Left ventricle myocardium inferior (tissue), 1 donor: ENCODE measurements around the gene SMARCD1. TPM values are rescaled to one million over a fixed set of nuclear protein-coding genes. Genes with fewer than 3 reads are reported as not detected.
A peak's percentile ranks its signal among the peaks of the same experiment; 100 is the strongest.

ENCODE experiments used
- DNase-seq: peaks from one replicate; pipeline ENCODE4 v3.0.0-alpha.2; 2020
- H3K27ac ChIP-seq: fragments of 200-600 bp; replicated peaks from 2 replicates; pipeline ENCODE4 v1.8.0; 2021
- H3K27me3 ChIP-seq: fragments of 200-600 bp; 2 replicates; pipeline ENCODE4 v1.8.0; 2021; ENCODE audit warnings: low read depth
- H3K36me3 ChIP-seq: fragments of 200-600 bp; 2 replicates; pipeline ENCODE4 v1.8.0; 2021
- H3K4me1 ChIP-seq: fragments of 200-600 bp; 2 replicates; pipeline ENCODE4 v1.8.0; 2021
- H3K4me3 ChIP-seq: fragments of 200-600 bp; 2 replicates; pipeline ENCODE4 v1.8.0; 2021; ENCODE audit warnings: mild to moderate bottlenecking, moderate library complexity
- H3K9me3 ChIP-seq: fragments of 200-600 bp; replicated peaks from 2 replicates; pipeline ENCODE4 v1.8.0; 2021
- intact Hi-C: fragments of 100-400 bp; cut with micrococcal nuclease; formaldehyde crosslinking; loops from one replicate; pipeline ENCODE4 v1.11.0; 2022
- total RNA-seq: library from RNA; stranded (reverse); fragmentation: NEBNext Ultra II Directional; extraction: Animal tissue kit (Norgen Biotek cat#: 25700); gene quantifications from one replicate; pipeline ENCODE4 v1.2.1, GENCODE V29; 2021
- TF ChIP-seq, protein P1 (sequence below): fragments of 200-600 bp; IDR thresholded peaks from 2 replicates; pipeline ENCODE4 v1.8.0; 2021; ENCODE audit warnings: antibody characterized with exemption, mild to moderate bottlenecking, borderline replicate concordance
- donor health status: DM: no; HTN: yes; CAD: no; lungs with severe emphysema.

Gene SMARCD1
- total RNA-seq, 1 donor from 2014 or later, result 15.4 TPM

DNA sequence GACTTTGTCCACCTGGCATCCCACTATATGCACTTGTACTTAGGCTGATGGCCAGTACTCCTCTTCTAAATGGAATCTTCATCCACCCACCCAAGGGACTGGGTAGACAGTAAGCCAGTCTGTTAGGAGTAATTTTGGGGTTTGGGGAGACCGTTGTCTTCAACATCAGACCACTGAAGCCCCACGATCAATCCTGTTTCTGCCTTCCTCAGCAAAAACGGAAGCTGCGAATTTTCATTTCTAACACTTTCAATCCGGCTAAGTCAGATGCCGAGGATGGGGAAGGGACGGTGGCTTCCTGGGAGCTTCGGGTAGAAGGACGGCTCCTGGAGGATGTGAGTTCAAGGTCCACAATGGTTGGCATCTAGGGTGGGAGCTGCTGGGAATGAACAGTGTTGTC, 2.0 kb downstream of the SMARCD1 start:
- Histone ChIP-seq H3K36me3 (peaks cover 55% of the 10 kb centered on the region), H3K27me3 (no peaks in the 10 kb centered on the region), H3K9me3 (no peaks in the 10 kb centered on the region), H3K4me1 (peaks cover 36% of the 10 kb centered on the region), H3K4me3 (no peak overlapping the region), H3K27ac (no peak overlapping the region)
- no peak for DNase-seq
- intact Hi-C loops, result no loop called here
- TF ChIP-seq, protein P1, sequence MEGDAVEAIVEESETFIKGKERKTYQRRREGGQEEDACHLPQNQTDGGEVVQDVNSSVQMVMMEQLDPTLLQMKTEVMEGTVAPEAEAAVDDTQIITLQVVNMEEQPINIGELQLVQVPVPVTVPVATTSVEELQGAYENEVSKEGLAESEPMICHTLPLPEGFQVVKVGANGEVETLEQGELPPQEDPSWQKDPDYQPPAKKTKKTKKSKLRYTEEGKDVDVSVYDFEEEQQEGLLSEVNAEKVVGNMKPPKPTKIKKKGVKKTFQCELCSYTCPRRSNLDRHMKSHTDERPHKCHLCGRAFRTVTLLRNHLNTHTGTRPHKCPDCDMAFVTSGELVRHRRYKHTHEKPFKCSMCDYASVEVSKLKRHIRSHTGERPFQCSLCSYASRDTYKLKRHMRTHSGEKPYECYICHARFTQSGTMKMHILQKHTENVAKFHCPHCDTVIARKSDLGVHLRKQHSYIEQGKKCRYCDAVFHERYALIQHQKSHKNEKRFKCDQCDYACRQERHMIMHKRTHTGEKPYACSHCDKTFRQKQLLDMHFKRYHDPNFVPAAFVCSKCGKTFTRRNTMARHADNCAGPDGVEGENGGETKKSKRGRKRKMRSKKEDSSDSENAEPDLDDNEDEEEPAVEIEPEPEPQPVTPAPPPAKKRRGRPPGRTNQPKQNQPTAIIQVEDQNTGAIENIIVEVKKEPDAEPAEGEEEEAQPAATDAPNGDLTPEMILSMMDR, result no peak

DNA sequence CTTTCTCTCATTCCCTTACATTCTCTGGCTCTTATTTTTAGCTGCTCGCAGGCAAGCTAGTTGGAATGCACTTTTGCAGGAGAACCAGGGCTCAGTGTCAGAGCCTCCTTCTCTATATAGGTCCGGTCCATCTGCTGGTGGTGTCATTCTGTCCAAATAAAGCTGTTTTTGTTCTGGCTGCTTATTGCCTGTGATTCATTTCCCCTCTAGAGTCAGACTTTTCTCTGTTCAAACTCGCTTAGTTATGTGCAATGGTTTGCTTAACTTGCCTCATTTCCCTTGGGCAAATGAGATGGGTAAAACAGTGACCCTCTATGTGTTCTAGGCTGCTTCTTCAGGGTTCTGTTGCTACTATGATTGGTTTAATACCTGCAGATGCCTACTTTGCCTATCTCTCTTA, 2.9 kb downstream of the SMARCD1 start:
- Histone ChIP-seq H3K9me3 (no peaks in the 10 kb centered on the region), H3K27ac (no peak overlapping the region), H3K4me3 (no peak overlapping the region), H3K4me1 (peaks cover 36% of the 10 kb centered on the region), H3K36me3 (peaks cover 63% of the 10 kb centered on the region), H3K27me3 (no peaks in the 10 kb centered on the region)
- TF ChIP-seq, protein P1, result no peak
- DNase-seq, result no peak
- intact Hi-C loops, result no loop called here

DNA sequence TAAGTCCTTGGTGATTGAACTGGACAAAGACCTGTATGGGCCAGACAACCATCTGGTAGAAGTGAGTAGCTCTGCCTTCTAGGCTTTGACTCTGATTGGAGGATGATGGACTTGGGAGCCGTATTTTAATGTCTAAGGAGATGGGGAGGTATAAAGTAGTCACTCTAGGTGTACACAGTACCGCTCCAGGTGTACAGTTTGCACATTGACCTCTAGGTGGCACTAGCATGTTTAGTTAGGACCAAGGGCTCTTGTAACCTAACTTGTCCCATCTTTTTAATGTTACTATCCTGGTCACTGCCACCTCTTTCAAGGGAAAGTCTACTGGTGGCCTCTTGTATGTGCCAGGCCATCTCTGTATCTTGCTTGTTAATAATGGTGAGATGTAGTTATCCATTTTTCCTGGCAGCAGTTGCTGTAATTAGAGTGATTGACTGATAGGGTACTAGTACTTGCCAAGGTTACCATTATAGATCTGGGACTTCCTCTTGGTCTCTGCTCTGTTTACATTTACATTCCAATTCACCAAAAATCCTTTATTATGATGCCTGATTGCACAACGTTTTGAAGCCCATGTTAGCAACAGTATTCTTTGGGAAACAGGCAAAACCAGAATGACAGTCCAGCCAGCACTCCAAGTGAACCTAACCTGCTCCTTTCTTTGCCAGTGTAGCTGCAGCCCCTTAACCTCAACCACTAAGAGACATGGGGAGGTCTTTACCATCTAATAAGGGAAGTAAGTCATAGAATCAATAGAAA, 3.6 kb downstream of the SMARCD1 start:
- no peak for DNase-seq
- TF ChIP-seq, protein P1, result peak; percentile 89
- intact Hi-C loops, result no loop called here
- Histone ChIP-seq H3K4me3 (no peak overlapping the region), H3K36me3 (peaks cover 71% of the 10 kb centered on the region), H3K9me3 (no peaks in the 10 kb centered on the region), H3K27ac (no peak overlapping the region), H3K4me1 (peaks cover 36% of the 10 kb centered on the region), H3K27me3 (no peaks in the 10 kb centered on the region)

DNA sequence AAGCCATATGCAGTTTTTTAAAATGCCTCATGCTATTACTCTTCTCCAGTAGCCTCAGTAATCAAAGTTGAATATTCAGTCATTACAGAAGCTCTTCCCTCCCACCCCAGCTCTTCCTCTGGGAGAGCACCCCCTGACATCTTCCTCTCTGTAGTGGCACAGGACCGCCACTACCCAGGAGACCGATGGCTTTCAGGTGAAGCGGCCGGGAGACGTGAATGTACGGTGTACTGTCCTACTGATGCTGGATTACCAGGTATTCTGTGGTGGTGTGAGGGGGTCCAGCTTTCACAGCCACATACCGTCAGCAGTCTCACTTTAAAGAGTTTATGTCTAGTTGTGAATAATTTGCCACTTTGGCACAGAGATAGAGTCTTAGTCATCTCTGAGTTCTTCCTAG, 4.6 kb downstream of the SMARCD1 start:
- no peaks in the 10 kb centered on the region for H3K27me3 ChIP-seq
- H3K27ac ChIP-seq, result no peak overlapping the region
- intact Hi-C loops, result no loop called here
- TF ChIP-seq, protein P1, result no peak
- H3K36me3 ChIP-seq, result peaks cover 80% of the 10 kb centered on the region
- DNase-seq, result no peak
- H3K9me3 ChIP-seq, result no peaks in the 10 kb centered on the region
- no peak overlapping the region for H3K4me3 ChIP-seq
- peaks cover 27% of the 10 kb centered on the region for H3K4me1 ChIP-seq

DNA sequence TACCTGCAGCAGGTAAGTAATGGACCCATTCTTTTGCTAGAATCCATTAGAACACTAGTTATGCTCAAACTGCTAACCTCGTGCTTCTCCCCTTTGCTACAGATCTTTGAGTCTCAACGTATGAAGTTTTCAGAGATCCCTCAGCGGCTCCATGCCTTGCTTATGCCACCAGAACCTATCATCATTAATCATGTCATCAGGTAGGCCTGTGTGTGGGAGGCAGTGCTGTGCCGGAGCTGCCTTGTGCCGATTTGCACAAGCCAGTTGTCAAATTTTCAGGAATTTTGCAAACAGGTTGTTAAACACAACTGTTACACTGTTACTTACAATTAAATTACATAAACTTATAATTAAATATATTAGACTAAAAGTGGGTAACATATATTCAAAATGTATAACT, 5.2 kb downstream of the SMARCD1 start:
- no peak for DNase-seq
- H3K4me1 ChIP-seq, result peaks cover 22% of the 10 kb centered on the region
- no peak overlapping the region for H3K4me3 ChIP-seq
- TF ChIP-seq, protein P1, result no peak
- no peak overlapping the region for H3K27ac ChIP-seq
- H3K9me3 ChIP-seq, result no peaks in the 10 kb centered on the region
- intact Hi-C loops, result no loop called here
- H3K27me3 ChIP-seq, result no peaks in the 10 kb centered on the region
- peaks cover 87% of the 10 kb centered on the region for H3K36me3 ChIP-seq
